NCI-H524 treated with DMSO at 0.1 percent for 48 hours (cell line): ENCODE data around the gene KRCC1.
A peak's percentile ranks its signal among the peaks of the same experiment; 100 is the strongest.

ENCODE experiments used
- DNase-seq: peaks from one replicate; lab custom pipeline; 2025; lab: John Stamatoyannopoulos, UW

Gene KRCC1

GRCh38 chr2:88055371-88056128 lies at the start of gene KRCC1:
Gene KRCC1, minus strand, starts transcription at chr2:88055783. Its CDS starts 27,220 bp downstream, at chr2:88028563.
- DNase-seq, result peak; percentile 52

- no peak for DNase-seq
These were observed 44.9 kb upstream of the KRCC1 start for GRCh38 chr2:88100489-88100858.

GRCh38 chr2:88099798-88100488 lies 44.4 kb upstream of the KRCC1 start:
- peak; percentile 6 for DNase-seq

GRCh38 chr2:88098558-88098900 lies 42.9 kb upstream of the KRCC1 start:
- DNase-seq, result no peak

- no peak for DNase-seq
These were observed 42.4 kb upstream of the KRCC1 start for GRCh38 chr2:88097891-88098557.

GRCh38 chr2:88097192-88097591 lies 41.6 kb upstream of the KRCC1 start:
- DNase-seq, result no peak

- no peak for DNase-seq
These were observed 41.1 kb upstream of the KRCC1 start for GRCh38 chr2:88096708-88097107.

- DNase-seq, result no peak
These were observed 39.4 kb upstream of the KRCC1 start for GRCh38 chr2:88095022-88095421.

- no peak for DNase-seq
These were observed 37.2 kb upstream of the KRCC1 start for GRCh38 chr2:88092773-88093172.

GRCh38 chr2:88091943-88092342 lies 36.4 kb upstream of the KRCC1 start:
- DNase-seq, result no peak

GRCh38 chr2:88090446-88091283 lies 35.1 kb upstream of the KRCC1 start:
- DNase-seq, result no peak

- no peak for DNase-seq
These were observed 33.4 kb upstream of the KRCC1 start for GRCh38 chr2:88088999-88089398.

GRCh38 chr2:88087763-88088162 lies 32.2 kb upstream of the KRCC1 start:
- no peak for DNase-seq

GRCh38 chr2:88087073-88087472 lies 31.5 kb upstream of the KRCC1 start:
- DNase-seq, result no peak

- no peak for DNase-seq
These were observed 30.8 kb upstream of the KRCC1 start for GRCh38 chr2:88086401-88086800.

GRCh38 chr2:88085602-88086001 lies 30.0 kb upstream of the KRCC1 start:
- DNase-seq, result no peak

- DNase-seq, result no peak
These were observed 29.5 kb upstream of the KRCC1 start for GRCh38 chr2:88085099-88085498.

- no peak for DNase-seq
These were observed 27.2 kb upstream of the KRCC1 start for GRCh38 chr2:88082781-88083180.

GRCh38 chr2:88081924-88082608 lies 26.5 kb upstream of the KRCC1 start:
- DNase-seq, result no peak

- DNase-seq, result no peak
These were observed 25.0 kb upstream of the KRCC1 start for GRCh38 chr2:88080545-88080944.

- no peak for DNase-seq
These were observed 23.1 kb upstream of the KRCC1 start for GRCh38 chr2:88078643-88079172.
